Mucosa of descending colon (tissue), 3 donors: Measurements from ENCODE around the gene HEG1. TPM values are rescaled to one million over a fixed set of nuclear protein-coding genes. Genes with fewer than 3 reads are reported as not detected.
"Not testable (repeated sequence)": the region's sequence is repeated elsewhere in the genome, so short reads cannot be mapped to it uniquely, and the experiment has no call there.

ENCODE experiments used
- ATAC-seq: fragments of 200-7000 bp; cut with Tn5 transposase; one replicate; pipeline ENCODE4 v1.9.1; 2020; ENCODE audit warnings: mild to moderate bottlenecking, moderate library complexity
- DNase-seq, 3 donors: peaks; one replicate each; pipeline ENCODE4 v3.0.0-alpha.2; 2020
- H3K36me3 ChIP-seq: fragments of 200-600 bp; one replicate; pipeline ENCODE4 v1.8.0; 2021; ENCODE audit warnings: low read depth, mild to moderate bottlenecking
- H3K4me1 ChIP-seq: fragments of 200-600 bp; one replicate; pipeline ENCODE4 v1.8.0; 2021; ENCODE audit warnings: low read depth, mild to moderate bottlenecking
- H3K4me3 ChIP-seq: fragments of 200-600 bp; one replicate; pipeline ENCODE4 v1.8.0; 2021; ENCODE audit warnings: mild to moderate bottlenecking
- H3K9me3 ChIP-seq: fragments of 200-600 bp; one replicate; pipeline ENCODE4 v1.8.0; 2021; ENCODE audit warnings: mild to moderate bottlenecking
- CTCF ChIP-seq: fragments of 200-600 bp; IDR thresholded peaks from one replicate; pipeline ENCODE4 v1.8.0; 2022; ENCODE audit warnings: antibody characterized with exemption, mild to moderate bottlenecking
- intact Hi-C, 2 donors: fragments of 100-400 bp; cut with DNase I in 1 of 2; cut with micrococcal nuclease in 1 of 2; formaldehyde crosslinking; loops; one replicate each; pipeline versions ENCODE4 v1.11.0 to v1.11.1; 2022; cut with DNase I, micrococcal nuclease
- total RNA-seq, 3 donors: library from RNA; stranded (reverse); fragmentation: NEBNext Ultra II Directional in 2 of 3; extraction: Animal tissue kit (Norgen Biotek cat#: 25700) in 2 of 3; gene quantifications; one replicate each; pipeline versions ENCODE4 v1.2.1 to v1.2.4, GENCODE V29; 2021 to 2023
- donor health status: DM: no; HTN: no; CAD: no; lungs with moderate emphysema.
- donor health status: DM: no; HTN: no; CAD: no.
- donor health status: DM: no; HTN: yes; CAD: no.

HEG1 gene
- total RNA-seq, 3 donors from 2014 or later = 7.4 to 45.3 (median 15.0) TPM

- Histone ChIP-seq H3K36me3 (no peaks in the 10 kb centered on the region), H3K4me3 (no peak overlapping the region), H3K4me1 (peaks cover 22% of the 10 kb centered on the region), H3K9me3 (no peaks in the 10 kb centered on the region)
- no peak for TF ChIP-seq CTCF
- ATAC-seq = no peak
- no peak for DNase-seq
- intact Hi-C loops = no loop called here
Measured at GRCh38 chr3:124960698-124961097, 95.1 kb downstream of the HEG1 start.

- intact Hi-C loops = no loop called here
- no peak for TF ChIP-seq CTCF
- H3K9me3 ChIP-seq = no peaks in the 10 kb centered on the region
- no peaks in the 10 kb centered on the region for H3K36me3 ChIP-seq
- DNase-seq (no peak), ATAC-seq (peak; percentile 71)
- peaks cover 22% of the 10 kb centered on the region for H3K4me1 ChIP-seq
- no peak overlapping the region for H3K4me3 ChIP-seq
Measured at GRCh38 chr3:124960105-124960504, 95.7 kb downstream of the HEG1 start.

- H3K36me3 ChIP-seq, DNase-seq, intact Hi-C loops, H3K4me3 ChIP-seq, H3K9me3 ChIP-seq, ATAC-seq: not testable (repeated sequence)
- H3K4me1 ChIP-seq = peaks cover 11% of the 10 kb centered on the region
Measured at GRCh38 chr3:124957951-124958350, 97.8 kb downstream of the HEG1 start.

- Histone ChIP-seq H3K9me3 (no peaks in the 10 kb centered on the region), H3K4me1 (peaks cover 7% of the 10 kb centered on the region), H3K4me3 (no peak overlapping the region), H3K36me3 (no peaks in the 10 kb centered on the region)
- ATAC-seq (peak; percentile 61), DNase-seq (no peak)
- TF ChIP-seq CTCF = no peak
- intact Hi-C loops = no loop called here
Measured at GRCh38 chr3:124952282-124952855, 103.4 kb downstream of the HEG1 start.

- Histone ChIP-seq H3K9me3 (no peaks in the 10 kb centered on the region), H3K4me1 (peaks cover 7% of the 10 kb centered on the region), H3K36me3 (no peaks in the 10 kb centered on the region), H3K4me3 (no peak overlapping the region)
- intact Hi-C loops = no loop called here
- peak; percentile 98 for ATAC-seq
- no peak for TF ChIP-seq CTCF
- peak; percentile 63 to 80 (median 66) for DNase-seq
Measured at GRCh38 chr3:124951511-124952281, 104.1 kb downstream of the HEG1 start.

GRCh38 chr3:124950026-124950425 is 105.8 kb downstream of the HEG1 start:
- Histone ChIP-seq H3K36me3 (no peaks in the 10 kb centered on the region), H3K4me3 (no peak overlapping the region), H3K9me3 (no peaks in the 10 kb centered on the region), H3K4me1 (peaks cover 7% of the 10 kb centered on the region)
- no peak for DNase-seq
- no peak for ATAC-seq
- TF ChIP-seq CTCF = no peak
- intact Hi-C loops = no loop called here
